Ectodermal cell (in vitro differentiated cells): ENCODE data around the gene RNF123.

ENCODE experiments used
- H3K27ac ChIP-seq: 2 replicates; pipeline ENCODE4 v1.7.0; 2013; ENCODE audit warnings: mild to moderate bottlenecking, low read depth, low read length; ENCODE audit not compliant: insufficient read depth, poor library complexity, severe bottlenecking
- H3K27me3 ChIP-seq: 2 replicates; pipeline ENCODE4 v1.7.0; 2013; ENCODE audit warnings: mild to moderate bottlenecking, low read length; ENCODE audit not compliant: insufficient read depth, control insufficient read depth, poor library complexity, severe bottlenecking
- H3K36me3 ChIP-seq: one replicate; pipeline ENCODE4 v1.7.0; 2013; ENCODE audit warnings: low read length; ENCODE audit not compliant: control insufficient read depth, insufficient read depth
- H3K4me1 ChIP-seq: one replicate; pipeline ENCODE4 v1.7.0; 2013; ENCODE audit warnings: low read length; ENCODE audit not compliant: control insufficient read depth, insufficient read depth
- H3K4me3 ChIP-seq: 2 replicates; pipeline ENCODE4 v1.7.0; 2013; ENCODE audit warnings: low read depth, low read length, control low read depth; ENCODE audit not compliant: insufficient read depth
- H3K9me3 ChIP-seq: 2 replicates; pipeline ENCODE4 v1.7.0; 2013; ENCODE audit warnings: mild to moderate bottlenecking, low read length, moderate library complexity; ENCODE audit not compliant: control insufficient read depth
- WGBS, 2 experiments: methylation state at CpG; one replicate each; pipeline ENCODE4 v1.1.7; 2013; ENCODE audit warnings: missing lambda C conversion rate in 2 of 2; 5-methylcytosine and 5-hydroxymethylcytosine counted together

RNF123 gene

GRCh38 chr3:49657208-49657915 lies 32.0 kb upstream of the RNF123 start:
- Histone ChIP-seq H3K9me3 (no peaks in the 10 kb centered on the region), H3K4me1 (no peaks in the 10 kb centered on the region), H3K36me3 (no peaks in the 10 kb centered on the region), H3K27ac (no peak overlapping the region), H3K27me3 (no peaks in the 10 kb centered on the region), H3K4me3 (no peak overlapping the region)
- WGBS, 2 experiments: 93 to 96% methylated on average over 36 of the region's 36 CpGs

- Histone ChIP-seq H3K27ac (no peak overlapping the region), H3K4me1 (peaks cover under 1% of the 10 kb centered on the region), H3K4me3 (no peak overlapping the region), H3K36me3 (no peaks in the 10 kb centered on the region), H3K27me3 (no peaks in the 10 kb centered on the region), H3K9me3 (no peaks in the 10 kb centered on the region)
- WGBS, 2 experiments: 97 to 99% methylated on average over 2 of the region's 2 CpGs
Observed at GRCh38 chr3:49658711-49659110, 30.6 kb upstream of the RNF123 start.

- Histone ChIP-seq H3K27ac (no peak overlapping the region), H3K9me3 (no peaks in the 10 kb centered on the region), H3K4me1 (peaks cover 10% of the 10 kb centered on the region), H3K36me3 (no peaks in the 10 kb centered on the region), H3K27me3 (no peaks in the 10 kb centered on the region), H3K4me3 (no peak overlapping the region)
- 90 to 92% methylated on average over 4 of the region's 4 CpGs for WGBS, 2 experiments
Observed at GRCh38 chr3:49659756-49660155, 29.6 kb upstream of the RNF123 start.

DNA sequence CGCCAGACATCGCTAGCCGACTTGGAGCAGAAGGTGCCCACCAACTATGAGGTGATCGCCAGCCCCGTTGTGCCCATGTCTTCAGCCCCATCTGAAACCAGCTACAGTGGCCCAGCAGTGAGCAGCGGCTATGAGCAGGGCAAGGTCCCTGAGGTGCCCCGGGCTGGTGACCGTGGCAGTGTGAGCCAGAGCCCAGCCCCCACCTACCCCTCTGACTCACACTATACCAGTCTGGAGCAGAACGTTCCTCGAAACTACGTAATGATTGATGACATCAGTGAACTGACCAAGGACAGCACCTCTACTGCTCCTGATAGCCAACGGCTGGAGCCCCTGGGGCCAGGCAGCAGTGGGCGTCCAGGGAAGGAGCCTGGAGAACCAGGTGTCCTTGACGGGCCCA lies 28.1 kb upstream of the RNF123 start:
- no peak overlapping the region for H3K4me3 ChIP-seq

GRCh38 chr3:49662021-49662420 lies 27.3 kb upstream of the RNF123 start:
- Histone ChIP-seq H3K9me3 (no peaks in the 10 kb centered on the region), H3K36me3 (no peaks in the 10 kb centered on the region), H3K4me1 (peaks cover 17% of the 10 kb centered on the region), H3K27ac (no peak overlapping the region), H3K27me3 (no peaks in the 10 kb centered on the region), H3K4me3 (no peak overlapping the region)
- 92 to 94% methylated on average over 22 of the region's 22 CpGs for WGBS, 2 experiments

More for the DNA sequence above, 28.1 kb upstream of the RNF123 start:
- 94 to 95% methylated on average over 14 of the region's 14 CpGs for WGBS, 2 experiments
- Histone ChIP-seq H3K36me3 (no peaks in the 10 kb centered on the region), H3K27me3 (no peaks in the 10 kb centered on the region), H3K9me3 (no peaks in the 10 kb centered on the region), H3K27ac (no peak overlapping the region), H3K4me1 (peaks cover 14% of the 10 kb centered on the region)

DNA sequence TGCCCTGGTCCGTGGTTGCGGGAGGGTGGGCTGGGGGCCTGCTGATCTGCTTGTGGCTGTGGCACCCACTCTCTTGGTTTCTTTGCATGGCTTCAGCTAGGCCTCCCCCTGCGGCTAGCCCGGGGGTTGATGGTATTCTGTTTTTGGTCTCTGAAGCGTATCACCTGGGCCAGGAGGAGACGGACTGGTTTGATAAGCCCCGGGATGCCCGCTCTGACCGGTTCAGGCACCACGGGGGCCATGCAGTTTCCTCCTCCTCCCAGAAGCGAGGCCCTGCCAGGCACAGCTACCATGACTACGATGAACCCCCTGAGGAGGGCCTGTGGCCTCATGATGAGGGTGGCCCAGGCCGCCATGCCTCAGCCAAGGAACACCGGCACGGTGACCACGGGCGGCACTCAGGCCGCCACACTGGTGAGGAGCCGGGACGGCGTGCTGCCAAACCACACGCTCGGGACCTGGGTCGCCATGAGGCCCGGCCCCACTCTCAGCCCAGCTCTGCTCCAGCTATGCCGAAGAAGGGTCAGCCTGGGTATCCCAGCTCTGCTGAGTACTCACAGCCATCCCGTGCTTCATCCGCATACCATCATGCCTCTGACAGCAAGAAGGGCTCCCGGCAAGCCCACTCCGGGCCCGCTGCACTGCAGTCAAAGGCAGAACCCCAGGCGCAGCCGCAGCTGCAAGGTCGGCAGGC lies 26.5 kb upstream of the RNF123 start:
- Histone ChIP-seq H3K4me3 (no peak overlapping the region), H3K9me3 (no peaks in the 10 kb centered on the region), H3K27me3 (no peaks in the 10 kb centered on the region), H3K4me1 (peaks cover 19% of the 10 kb centered on the region), H3K27ac (no peak overlapping the region), H3K36me3 (no peaks in the 10 kb centered on the region)
- 95% methylated on average over 34 of the region's 34 CpGs for WGBS, 2 experiments

DNA sequence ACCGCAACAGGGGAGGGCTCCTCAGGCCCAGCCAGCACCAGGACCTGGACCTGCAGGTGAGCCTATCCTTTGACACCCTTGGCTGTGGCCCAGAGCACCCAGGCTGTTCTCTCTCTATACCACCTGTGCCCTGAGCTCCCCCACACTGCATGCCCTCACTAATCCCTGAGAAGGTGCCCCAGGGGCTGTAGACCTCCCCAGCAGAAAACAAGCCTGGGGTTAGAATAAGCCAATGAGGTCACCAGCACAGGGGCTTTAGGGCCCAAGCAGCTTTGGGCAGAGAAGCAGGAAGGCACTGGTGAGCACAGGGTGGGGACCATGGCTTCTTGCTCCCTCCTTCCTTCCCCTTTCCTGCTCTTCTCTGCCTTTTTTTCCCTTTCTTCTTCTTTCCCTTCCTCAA lies 25.5 kb upstream of the RNF123 start:
- Histone ChIP-seq H3K4me1 (peaks cover 19% of the 10 kb centered on the region), H3K9me3 (no peaks in the 10 kb centered on the region), H3K27me3 (no peaks in the 10 kb centered on the region), H3K36me3 (no peaks in the 10 kb centered on the region), H3K27ac (no peak overlapping the region), H3K4me3 (no peak overlapping the region)
- WGBS, 2 experiments: 91 to 98% methylated on average over 1 of the region's 1 CpG

- Histone ChIP-seq H3K27ac (no peak overlapping the region), H3K36me3 (no peaks in the 10 kb centered on the region), H3K9me3 (no peaks in the 10 kb centered on the region), H3K27me3 (no peaks in the 10 kb centered on the region), H3K4me3 (no peak overlapping the region), H3K4me1 (peaks cover 19% of the 10 kb centered on the region)
- 93% methylated on average over 11 of the region's 11 CpGs for WGBS, 2 experiments
Observed at GRCh38 chr3:49664300-49664699, 25.1 kb upstream of the RNF123 start.

GRCh38 chr3:49665822-49666519 lies 23.4 kb upstream of the RNF123 start:
- Histone ChIP-seq H3K4me3 (no peak overlapping the region), H3K4me1 (peaks cover 19% of the 10 kb centered on the region)

GRCh38 chr3:49666592-49666991 lies 22.8 kb upstream of the RNF123 start:
- H3K4me1 ChIP-seq: peaks cover 19% of the 10 kb centered on the region
- H3K27ac ChIP-seq: no peak overlapping the region
- H3K9me3 ChIP-seq: no peaks in the 10 kb centered on the region
- H3K36me3 ChIP-seq: no peaks in the 10 kb centered on the region
- H3K4me3 ChIP-seq: no peak overlapping the region
- 69 to 75% methylated on average over 8 of the region's 8 CpGs for WGBS, 2 experiments
- no peaks in the 10 kb centered on the region for H3K27me3 ChIP-seq

More at GRCh38 chr3:49665822-49666519, 23.4 kb upstream of the RNF123 start:
- Histone ChIP-seq H3K27me3 (no peaks in the 10 kb centered on the region), H3K9me3 (no peaks in the 10 kb centered on the region), H3K27ac (no peak overlapping the region), H3K36me3 (no peaks in the 10 kb centered on the region)
- WGBS, 2 experiments: 94% methylated on average over 6 of the region's 6 CpGs
